ENCODE results near the gene OR2A5.

DNA sequence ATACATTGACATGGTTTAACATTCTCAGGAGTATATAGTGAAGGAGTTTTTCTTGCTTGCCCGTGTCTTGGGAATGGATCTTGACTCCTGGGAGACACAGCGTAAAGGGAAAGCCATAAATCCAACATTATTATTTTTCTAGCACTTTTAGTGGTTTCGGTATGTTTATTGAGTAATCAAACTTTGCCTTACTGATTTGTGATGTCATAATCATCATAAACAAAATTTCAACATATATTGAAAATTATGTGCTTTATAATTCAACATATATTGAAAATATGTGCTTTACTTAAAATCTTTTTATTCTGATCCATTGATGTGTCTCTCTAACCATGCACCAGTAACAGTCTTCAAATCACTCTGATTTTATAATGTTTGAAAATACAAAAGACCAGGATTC lies 20.2 kb upstream of the OR2A5 start:
- TF ChIP-seq, protein P1, sequence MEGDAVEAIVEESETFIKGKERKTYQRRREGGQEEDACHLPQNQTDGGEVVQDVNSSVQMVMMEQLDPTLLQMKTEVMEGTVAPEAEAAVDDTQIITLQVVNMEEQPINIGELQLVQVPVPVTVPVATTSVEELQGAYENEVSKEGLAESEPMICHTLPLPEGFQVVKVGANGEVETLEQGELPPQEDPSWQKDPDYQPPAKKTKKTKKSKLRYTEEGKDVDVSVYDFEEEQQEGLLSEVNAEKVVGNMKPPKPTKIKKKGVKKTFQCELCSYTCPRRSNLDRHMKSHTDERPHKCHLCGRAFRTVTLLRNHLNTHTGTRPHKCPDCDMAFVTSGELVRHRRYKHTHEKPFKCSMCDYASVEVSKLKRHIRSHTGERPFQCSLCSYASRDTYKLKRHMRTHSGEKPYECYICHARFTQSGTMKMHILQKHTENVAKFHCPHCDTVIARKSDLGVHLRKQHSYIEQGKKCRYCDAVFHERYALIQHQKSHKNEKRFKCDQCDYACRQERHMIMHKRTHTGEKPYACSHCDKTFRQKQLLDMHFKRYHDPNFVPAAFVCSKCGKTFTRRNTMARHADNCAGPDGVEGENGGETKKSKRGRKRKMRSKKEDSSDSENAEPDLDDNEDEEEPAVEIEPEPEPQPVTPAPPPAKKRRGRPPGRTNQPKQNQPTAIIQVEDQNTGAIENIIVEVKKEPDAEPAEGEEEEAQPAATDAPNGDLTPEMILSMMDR (IDR thresholded peaks at IDR 0.05): no peak
- TF ChIP-seq POLR2A (IDR thresholded peaks at IDR 0.05): no peak

Measured in prostate gland (tissue), 2 donors.